Thyroid gland (tissue), 4 donors: ENCODE measurements around the gene SATB1.

Source experiments
- POLR2A ChIP-seq, 2 donors: fragments of 450-650 bp; IDR thresholded peaks; one replicate each; pipeline ENCODE4 v1.6.1; 2017; ENCODE audit warnings: antibody characterized with exemption in 2 of 2, mild to moderate bottlenecking in 2 of 2, moderate library complexity in 1 of 2
- TF ChIP-seq, protein P1 (sequence below), 6 experiments: fragments of 200-600 bp in 3 of 6; fragments of 450-650 bp in 3 of 6; sonication (generic) in 3 of 6; IDR thresholded peaks; one replicate each; pipeline ENCODE4 v1.5.1; 2016 to 2019; ENCODE audit warnings: antibody characterized with exemption in 6 of 6, mild to moderate bottlenecking in 2 of 6, inconsistent platforms in 1 of 6, moderate library complexity in 1 of 6

DNA sequence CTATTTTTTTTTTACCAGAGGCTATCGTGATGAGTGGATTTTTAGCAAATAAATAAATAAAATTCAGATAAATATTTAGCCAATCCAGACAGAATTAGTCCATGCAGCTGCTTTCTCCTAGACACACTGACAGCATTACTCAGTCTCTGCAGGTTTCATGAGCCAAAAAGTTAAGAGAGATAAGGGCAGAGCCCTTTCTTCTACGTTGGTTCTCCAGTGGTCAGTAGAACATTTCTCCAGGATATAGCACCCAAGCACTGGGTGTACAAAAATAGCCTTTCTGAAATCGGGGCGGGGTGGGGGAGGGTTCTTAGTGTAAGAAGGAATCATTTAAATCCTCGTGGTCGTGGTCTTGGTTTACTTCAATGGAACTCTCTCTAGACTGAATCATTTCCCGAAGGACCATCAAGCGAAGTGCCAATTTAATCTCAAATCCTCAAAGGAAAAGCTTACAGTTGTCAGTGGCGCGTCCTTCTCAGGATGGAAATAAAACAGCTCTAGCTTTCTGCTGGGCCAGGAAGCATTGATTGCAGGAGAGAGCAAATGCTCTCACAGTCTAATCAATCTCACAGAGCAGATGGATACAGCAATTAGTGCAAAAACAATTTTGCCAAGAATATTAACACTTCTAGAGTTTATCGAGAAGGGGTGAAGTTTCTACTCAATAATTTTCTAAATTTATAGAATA is 86.2 kb downstream of the SATB1 start:
- TF ChIP-seq, protein P1, sequence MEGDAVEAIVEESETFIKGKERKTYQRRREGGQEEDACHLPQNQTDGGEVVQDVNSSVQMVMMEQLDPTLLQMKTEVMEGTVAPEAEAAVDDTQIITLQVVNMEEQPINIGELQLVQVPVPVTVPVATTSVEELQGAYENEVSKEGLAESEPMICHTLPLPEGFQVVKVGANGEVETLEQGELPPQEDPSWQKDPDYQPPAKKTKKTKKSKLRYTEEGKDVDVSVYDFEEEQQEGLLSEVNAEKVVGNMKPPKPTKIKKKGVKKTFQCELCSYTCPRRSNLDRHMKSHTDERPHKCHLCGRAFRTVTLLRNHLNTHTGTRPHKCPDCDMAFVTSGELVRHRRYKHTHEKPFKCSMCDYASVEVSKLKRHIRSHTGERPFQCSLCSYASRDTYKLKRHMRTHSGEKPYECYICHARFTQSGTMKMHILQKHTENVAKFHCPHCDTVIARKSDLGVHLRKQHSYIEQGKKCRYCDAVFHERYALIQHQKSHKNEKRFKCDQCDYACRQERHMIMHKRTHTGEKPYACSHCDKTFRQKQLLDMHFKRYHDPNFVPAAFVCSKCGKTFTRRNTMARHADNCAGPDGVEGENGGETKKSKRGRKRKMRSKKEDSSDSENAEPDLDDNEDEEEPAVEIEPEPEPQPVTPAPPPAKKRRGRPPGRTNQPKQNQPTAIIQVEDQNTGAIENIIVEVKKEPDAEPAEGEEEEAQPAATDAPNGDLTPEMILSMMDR (IDR thresholded peaks at IDR 0.05) = no peak
- TF ChIP-seq POLR2A (IDR thresholded peaks at IDR 0.05) = no peak
